ENCODE results near the gene OLIG1. TPM values are rescaled to one million over a fixed set of nuclear protein-coding genes. Genes with fewer than 3 reads are reported as not detected.

OLIG1 gene
- total RNA-seq, 1 donor from 2014 or later: not detected

DNA sequence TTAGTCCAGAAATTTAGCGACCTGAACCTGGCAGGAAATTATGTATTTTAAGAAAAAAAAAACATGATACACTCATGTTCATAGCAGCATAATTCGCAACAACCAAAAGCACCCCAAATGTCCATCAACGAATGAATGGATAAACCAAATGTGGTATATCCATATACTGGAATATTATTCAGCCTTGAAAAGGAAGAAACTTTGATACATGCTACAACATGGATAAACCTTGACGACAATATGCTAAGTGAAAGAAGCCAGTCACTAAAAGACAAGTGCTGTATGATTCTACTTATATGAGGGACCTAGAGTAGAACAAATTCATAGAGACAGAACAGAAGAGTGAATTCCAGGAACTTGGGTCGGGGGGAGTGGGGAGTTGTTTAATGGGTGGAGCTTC lies 698 bp upstream of the OLIG1 start:
- Mint-ChIP-seq H3K36me3 (no peaks in the 10 kb centered on the region), H3K9me3 (peaks cover 13% of the 10 kb centered on the region), H3K27ac (no peak overlapping the region), H3K4me3 (peak overlapping the region; percentile 61), H3K27me3 (ENCODE audit: insufficient read depth, low read depth) (peaks cover 55% of the 10 kb centered on the region), H3K4me1 (peaks cover 28% of the 10 kb centered on the region)
- H3K4me3 ChIP-seq: no peak overlapping the region
- TF ChIP-seq EZH2phosphoT487 (IDR thresholded peaks at IDR 0.05): no peak
- peaks cover 23% of the 10 kb centered on the region for H3F3A ChIP-seq (ENCODE audit: low read depth)
- H3K9ac ChIP-seq: no peak overlapping the region
- H2AFZ ChIP-seq (replicated peaks): no peak overlapping the region
- H3K27me3 ChIP-seq: peaks cover 100% of the 10 kb centered on the region
- H3K4me2 ChIP-seq: no peak overlapping the region
- peaks cover 62% of the 10 kb centered on the region for H4K20me1 ChIP-seq (ENCODE audit: low read depth)
- no peaks in the 10 kb centered on the region for H3K79me2 ChIP-seq (ENCODE audit: low read depth)
- H3K9me3 ChIP-seq (ENCODE audit: low read depth): no peaks in the 10 kb centered on the region
- no peak overlapping the region for H3K27ac ChIP-seq
- no peak for DNase-seq (ENCODE audit: low spot score)
- H3K36me3 ChIP-seq: no peaks in the 10 kb centered on the region
- peaks cover 23% of the 10 kb centered on the region for H3K4me1 ChIP-seq

GRCh38 chr21:33069645-33069993 lies 322 bp upstream of the OLIG1 start:
- Mint-ChIP-seq H3K27ac (no peak overlapping the region), H3K4me3 (peak overlapping the region; percentile 61), H3K9me3 (peaks cover 13% of the 10 kb centered on the region), H3K27me3 (ENCODE audit: insufficient read depth, low read depth) (peaks cover 56% of the 10 kb centered on the region), H3K36me3 (no peaks in the 10 kb centered on the region), H3K4me1 (peaks cover 26% of the 10 kb centered on the region)
- no peak for DNase-seq (ENCODE audit: low spot score)
- peaks cover 100% of the 10 kb centered on the region for H3K27me3 ChIP-seq
- peaks cover 25% of the 10 kb centered on the region for H3K4me1 ChIP-seq
- peaks cover 62% of the 10 kb centered on the region for H4K20me1 ChIP-seq (ENCODE audit: low read depth)
- H3K36me3 ChIP-seq: no peaks in the 10 kb centered on the region
- H3K4me3 ChIP-seq: peak overlapping the region; percentile 53
- H3F3A ChIP-seq (ENCODE audit: low read depth): peaks cover 21% of the 10 kb centered on the region
- no peak overlapping the region for H2AFZ ChIP-seq (replicated peaks)
- H3K9me3 ChIP-seq (ENCODE audit: low read depth): no peaks in the 10 kb centered on the region
- no peak for TF ChIP-seq EZH2 (IDR thresholded peaks at IDR 0.05)
- no peak for TF ChIP-seq EZH2phosphoT487 (IDR thresholded peaks at IDR 0.05)
- TF ChIP-seq, protein P1, sequence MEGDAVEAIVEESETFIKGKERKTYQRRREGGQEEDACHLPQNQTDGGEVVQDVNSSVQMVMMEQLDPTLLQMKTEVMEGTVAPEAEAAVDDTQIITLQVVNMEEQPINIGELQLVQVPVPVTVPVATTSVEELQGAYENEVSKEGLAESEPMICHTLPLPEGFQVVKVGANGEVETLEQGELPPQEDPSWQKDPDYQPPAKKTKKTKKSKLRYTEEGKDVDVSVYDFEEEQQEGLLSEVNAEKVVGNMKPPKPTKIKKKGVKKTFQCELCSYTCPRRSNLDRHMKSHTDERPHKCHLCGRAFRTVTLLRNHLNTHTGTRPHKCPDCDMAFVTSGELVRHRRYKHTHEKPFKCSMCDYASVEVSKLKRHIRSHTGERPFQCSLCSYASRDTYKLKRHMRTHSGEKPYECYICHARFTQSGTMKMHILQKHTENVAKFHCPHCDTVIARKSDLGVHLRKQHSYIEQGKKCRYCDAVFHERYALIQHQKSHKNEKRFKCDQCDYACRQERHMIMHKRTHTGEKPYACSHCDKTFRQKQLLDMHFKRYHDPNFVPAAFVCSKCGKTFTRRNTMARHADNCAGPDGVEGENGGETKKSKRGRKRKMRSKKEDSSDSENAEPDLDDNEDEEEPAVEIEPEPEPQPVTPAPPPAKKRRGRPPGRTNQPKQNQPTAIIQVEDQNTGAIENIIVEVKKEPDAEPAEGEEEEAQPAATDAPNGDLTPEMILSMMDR (IDR thresholded peaks at IDR 0.05): no peak
- H3K79me2 ChIP-seq (ENCODE audit: low read depth): no peaks in the 10 kb centered on the region
- peak overlapping the region; percentile 83 for H3K4me2 ChIP-seq
- no peak overlapping the region for H3K27ac ChIP-seq
- no peak overlapping the region for H3K9ac ChIP-seq

- H3K4me1 ChIP-seq: peaks cover 32% of the 10 kb centered on the region
- no peak for DNase-seq (ENCODE audit: low spot score)
- H3K27me3 Mint-ChIP-seq (ENCODE audit: insufficient read depth, low read depth): peaks cover 60% of the 10 kb centered on the region
- H2AFZ ChIP-seq (replicated peaks): no peak overlapping the region
- no peaks in the 10 kb centered on the region for H3K36me3 Mint-ChIP-seq
- H3K9me3 Mint-ChIP-seq: peaks cover 13% of the 10 kb centered on the region
- no peak overlapping the region for H3K4me3 Mint-ChIP-seq
- peaks cover 100% of the 10 kb centered on the region for H3K27me3 ChIP-seq
- H3K4me3 ChIP-seq: peak overlapping the region; percentile 53
- no peaks in the 10 kb centered on the region for H3K9me3 ChIP-seq (ENCODE audit: low read depth)
- H3K9ac ChIP-seq: no peak overlapping the region
- H3K79me2 ChIP-seq (ENCODE audit: low read depth): no peaks in the 10 kb centered on the region
- peaks cover 22% of the 10 kb centered on the region for H3F3A ChIP-seq (ENCODE audit: low read depth)
- TF ChIP-seq EZH2phosphoT487 (IDR thresholded peaks at IDR 0.05): no peak
- TF ChIP-seq, protein P1 (IDR thresholded peaks at IDR 0.05): no peak
- TF ChIP-seq EZH2 (IDR thresholded peaks at IDR 0.05): no peak
- H3K4me2 ChIP-seq: peak overlapping the region; percentile 83
- H3K27ac ChIP-seq: no peak overlapping the region
- no peak overlapping the region for H3K27ac Mint-ChIP-seq
- H4K20me1 ChIP-seq (ENCODE audit: low read depth): peaks cover 64% of the 10 kb centered on the region
- H3K36me3 ChIP-seq: no peaks in the 10 kb centered on the region
- peaks cover 28% of the 10 kb centered on the region for H3K4me1 Mint-ChIP-seq
Measured at GRCh38 chr21:33070744-33070997, 730 bp downstream of the OLIG1 start.

- no peaks in the 10 kb centered on the region for H3K36me3 ChIP-seq
- peaks cover 13% of the 10 kb centered on the region for H3K9me3 Mint-ChIP-seq
- H3K4me2 ChIP-seq: peak overlapping the region; percentile 83
- H3K4me3 Mint-ChIP-seq: peak overlapping the region; percentile 81
- no peak overlapping the region for H3K27ac ChIP-seq
- no peaks in the 10 kb centered on the region for H3K9me3 ChIP-seq (ENCODE audit: low read depth)
- peak; percentile 60 for DNase-seq (ENCODE audit: low spot score)
- H3K4me1 ChIP-seq: peaks cover 38% of the 10 kb centered on the region
- H2AFZ ChIP-seq (replicated peaks): no peak overlapping the region
- H3K79me2 ChIP-seq (ENCODE audit: low read depth): no peaks in the 10 kb centered on the region
- H3K4me1 Mint-ChIP-seq: peaks cover 34% of the 10 kb centered on the region
- H3F3A ChIP-seq (ENCODE audit: low read depth): peaks cover 23% of the 10 kb centered on the region
- peaks cover 100% of the 10 kb centered on the region for H3K27me3 ChIP-seq
- TF ChIP-seq EZH2 (IDR thresholded peaks at IDR 0.05) (no peak), EZH2phosphoT487 (IDR thresholded peaks at IDR 0.05) (peak; percentile 98)
- TF ChIP-seq, protein P1 (IDR thresholded peaks at IDR 0.05): no peak
- peaks cover 60% of the 10 kb centered on the region for H3K27me3 Mint-ChIP-seq (ENCODE audit: insufficient read depth, low read depth)
- peak overlapping the region; percentile 53 for H3K4me3 ChIP-seq
- H3K27ac Mint-ChIP-seq: no peak overlapping the region
- H4K20me1 ChIP-seq (ENCODE audit: low read depth): peaks cover 67% of the 10 kb centered on the region
- H3K36me3 Mint-ChIP-seq: no peaks in the 10 kb centered on the region
- no peak overlapping the region for H3K9ac ChIP-seq
Measured at GRCh38 chr21:33070998-33071769, 1.2 kb downstream of the OLIG1 start.
